Hepatocyte (in vitro differentiated cells): Measurements from ENCODE around the gene PDCD4. TPM values are rescaled to one million over a fixed set of nuclear protein-coding genes. Genes with fewer than 3 reads are reported as not detected.

Experiments
- DNase-seq: peaks from one replicate; pipeline ENCODE4 v3.0.0-alpha.2; 2016; ENCODE audit warnings: low spot score
- H2AFZ ChIP-seq: fragments of 200-600 bp; sonication (generic); 2 replicates; pipeline ENCODE4 v1.6.0; 2016; ENCODE audit warnings: antibody characterized with exemption, mild to moderate bottlenecking
- H3K27ac ChIP-seq: fragments of 200-600 bp; sonication (generic); 2 replicates; pipeline ENCODE4 v1.5.1; 2016; ENCODE audit warnings: mild to moderate bottlenecking
- H3K27me3 ChIP-seq: fragments of 200-600 bp; sonication (generic); 2 replicates; pipeline ENCODE4 v1.6.1; 2016
- H3K36me3 ChIP-seq: fragments of 200-600 bp; sonication (generic); replicated peaks from 2 replicates; pipeline ENCODE4 v1.5.1; 2016; ENCODE audit warnings: low read depth; ENCODE audit not compliant: insufficient read depth
- H3K4me1 ChIP-seq: fragments of 200-600 bp; sonication (generic); 2 replicates; pipeline ENCODE4 v1.5.1; 2016; ENCODE audit warnings: mild to moderate bottlenecking, moderate library complexity; ENCODE audit not compliant: insufficient read depth
- H3K4me2 ChIP-seq: fragments of 200-600 bp; sonication (generic); 2 replicates; pipeline ENCODE4 v1.6.0; 2016
- H3K4me3 ChIP-seq: fragments of 200-600 bp; sonication (generic); 2 replicates; pipeline ENCODE4 v1.5.1; 2016; ENCODE audit warnings: mild to moderate bottlenecking
- H3K79me2 ChIP-seq: fragments of 200-600 bp; sonication (generic); 2 replicates; pipeline ENCODE4 v1.6.0; 2017; ENCODE audit warnings: mild to moderate bottlenecking
- H3K9me2 ChIP-seq: fragments of 200-600 bp; sonication (generic); replicated peaks from 2 replicates; pipeline ENCODE4 v1.6.0; 2017; ENCODE audit warnings: mild to moderate bottlenecking; ENCODE audit not compliant: insufficient read depth
- H3K9me3 ChIP-seq: fragments of 200-600 bp; sonication (generic); 2 replicates; pipeline ENCODE4 v1.5.1; 2016; ENCODE audit warnings: low read depth, mild to moderate bottlenecking
- H4K20me1 ChIP-seq: fragments of 200-600 bp; sonication (generic); 2 replicates; pipeline ENCODE4 v1.6.0; 2016; ENCODE audit warnings: mild to moderate bottlenecking; ENCODE audit not compliant: insufficient read depth, poor library complexity, severe bottlenecking
- CTCF ChIP-seq: fragments of 200-600 bp; sonication (generic); IDR thresholded peaks from 2 replicates; pipeline ENCODE4 v1.5.1; 2016; ENCODE audit warnings: antibody characterized with exemption, mild to moderate bottlenecking; ENCODE audit not compliant: poor library complexity
- EZH2 ChIP-seq: fragments of 200-600 bp; sonication (generic); IDR thresholded peaks from 2 replicates; pipeline ENCODE4 v1.6.1; 2016; ENCODE audit warnings: antibody characterized with exemption, mild to moderate bottlenecking, borderline replicate concordance
- EZH2phosphoT487 ChIP-seq: fragments of 200-600 bp; sonication (generic); IDR thresholded peaks from one replicate; pipeline ENCODE4 v1.6.1; 2018; ENCODE audit warnings: antibody characterized with exemption, mild to moderate bottlenecking, low read depth, moderate library complexity; ENCODE audit not compliant: unreplicated experiment, severe bottlenecking
- WGBS: methylation state at CpG from one replicate; pipeline ENCODE4 v1.1.6; 2016; ENCODE audit warnings: low lambda C conversion rate; ENCODE audit errors: missing lambda C conversion rate; 5-methylcytosine and 5-hydroxymethylcytosine counted together
- polyA plus RNA-seq: library from polyadenylated mRNA; unstranded; fragments of >200 nt; fragmentation: Nextera tagmentation; extraction: Ambion mirVana; gene quantifications from 2 replicates; pipeline ENCODE4 v1.2.1, GENCODE V29; 2016
- total RNA-seq: library from RNA; depleted of rRNA; stranded (reverse); fragments of >200 nt; gene quantifications from 2 replicates; pipeline ENCODE4 v1.2.3, GENCODE V29; 2014

The PDCD4 gene
- total and polyA plus RNA-seq, 2 experiments from 2014 or later: 315 to 791 TPM

- Histone ChIP-seq H3K4me2 (peak within 1 kb of the TSS; percentile 82), H3K9me2 (no peaks in the 10 kb centered on the region), H3K27ac (peak within 1 kb of the TSS; percentile 96), H3K4me1 (peaks cover 15% of the 10 kb centered on the region), H3K9me3 (no peaks in the 10 kb centered on the region), H3K4me3 (peak within 1 kb of the TSS; percentile 55), H4K20me1 (peaks cover 42% of the 10 kb centered on the region), H2AFZ (peak within 1 kb of the TSS; percentile 56), H3K36me3 (no peaks in the 10 kb centered on the region), H3K79me2 (peaks cover 57% of the 10 kb centered on the region), H3K27me3 (no peaks in the 10 kb centered on the region)
- TF ChIP-seq CTCF (peak; percentile 29), EZH2phosphoT487 (no peak)
- WGBS: 2% methylated on average over 30 of the region's 61 CpGs
- DNase-seq: peak; percentile 89
These were observed 47.7 kb downstream of the PDCD4 start, which contains the start of gene SHOC2 for GRCh38 chr10:110919349-110919931. SHOC2 (plus strand) TSS chr10:110919604; CDS start chr10:110964359, 44,755 bp downstream.

GRCh38 chr10:110919971-110920881 lies 48.5 kb downstream of the PDCD4 start:
- H3K27me3 ChIP-seq: no peaks in the 10 kb centered on the region
- H2AFZ ChIP-seq: no peak overlapping the region
- peak overlapping the region; percentile 54 for H3K4me3 ChIP-seq
- no peaks in the 10 kb centered on the region for H3K36me3 ChIP-seq
- H3K9me3 ChIP-seq: no peaks in the 10 kb centered on the region
- peak overlapping the region; percentile 94 for H3K27ac ChIP-seq
- H4K20me1 ChIP-seq: peaks cover 50% of the 10 kb centered on the region
- 2% methylated on average over 23 of the region's 44 CpGs for WGBS
- no peaks in the 10 kb centered on the region for H3K9me2 ChIP-seq
- peak overlapping the region; percentile 79 for H3K4me2 ChIP-seq
- DNase-seq: peak; percentile 52
- TF ChIP-seq EZH2 (no peak), CTCF (no peak), EZH2phosphoT487 (no peak)
- peaks cover 65% of the 10 kb centered on the region for H3K79me2 ChIP-seq
- H3K4me1 ChIP-seq: peaks cover 15% of the 10 kb centered on the region

DNA sequence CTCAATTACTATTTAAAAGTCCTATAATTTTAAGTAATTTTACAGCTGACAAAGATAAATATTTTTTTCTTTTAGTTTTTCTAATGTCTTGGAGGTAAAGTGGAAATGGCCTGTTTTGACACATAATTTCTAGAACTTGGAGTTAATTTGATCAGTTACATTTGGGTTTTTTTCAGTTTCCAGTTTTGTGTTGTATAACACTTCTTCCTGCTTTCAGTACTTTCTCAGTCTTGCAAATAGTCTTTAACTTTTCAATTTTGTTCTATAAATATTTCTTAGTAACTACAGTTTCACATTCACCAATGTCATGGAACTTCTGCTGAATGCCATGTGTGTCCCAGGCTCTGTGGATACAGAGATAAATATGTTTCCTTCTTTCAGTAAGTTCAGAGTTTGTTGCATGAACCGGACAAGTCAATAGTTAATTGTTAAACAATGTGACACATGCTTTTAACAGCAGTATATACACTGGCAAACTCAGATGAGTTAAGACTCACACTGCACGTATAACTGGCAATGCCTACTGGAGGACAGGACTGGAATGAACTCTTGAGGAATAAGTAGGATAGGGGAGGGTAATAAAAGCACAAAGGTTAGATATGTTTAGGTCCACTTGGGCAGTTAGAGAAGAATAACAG lies 52.2 kb downstream of the PDCD4 start:
- H3K4me2 ChIP-seq: peak overlapping the region; percentile 34
- peaks cover 8% of the 10 kb centered on the region for H3K4me1 ChIP-seq

More for the DNA sequence above, 52.2 kb downstream of the PDCD4 start:
- Histone ChIP-seq H3K9me3 (no peaks in the 10 kb centered on the region), H3K79me2 (peaks cover 87% of the 10 kb centered on the region), H3K4me3 (no peak overlapping the region), H3K36me3 (no peaks in the 10 kb centered on the region), H2AFZ (no peak overlapping the region), H3K9me2 (no peaks in the 10 kb centered on the region), H3K27me3 (no peaks in the 10 kb centered on the region), H4K20me1 (peaks cover 85% of the 10 kb centered on the region), H3K27ac (no peak overlapping the region)
- DNase-seq: peak; percentile 23
- TF ChIP-seq CTCF (no peak), EZH2 (no peak), EZH2phosphoT487 (no peak)
- 48% methylated on average over 2 of the region's 2 CpGs for WGBS
